AML-193 (cell line): ENCODE measurements around the gene HOXB5.
A peak's percentile ranks its signal among the peaks of the same experiment; 100 is the strongest.

ENCODE experiments used
- DNase-seq, 2 experiments: peaks; one replicate each; lab custom pipeline; 2025; lab: John Stamatoyannopoulos, UW

HOXB5 gene

DNA sequence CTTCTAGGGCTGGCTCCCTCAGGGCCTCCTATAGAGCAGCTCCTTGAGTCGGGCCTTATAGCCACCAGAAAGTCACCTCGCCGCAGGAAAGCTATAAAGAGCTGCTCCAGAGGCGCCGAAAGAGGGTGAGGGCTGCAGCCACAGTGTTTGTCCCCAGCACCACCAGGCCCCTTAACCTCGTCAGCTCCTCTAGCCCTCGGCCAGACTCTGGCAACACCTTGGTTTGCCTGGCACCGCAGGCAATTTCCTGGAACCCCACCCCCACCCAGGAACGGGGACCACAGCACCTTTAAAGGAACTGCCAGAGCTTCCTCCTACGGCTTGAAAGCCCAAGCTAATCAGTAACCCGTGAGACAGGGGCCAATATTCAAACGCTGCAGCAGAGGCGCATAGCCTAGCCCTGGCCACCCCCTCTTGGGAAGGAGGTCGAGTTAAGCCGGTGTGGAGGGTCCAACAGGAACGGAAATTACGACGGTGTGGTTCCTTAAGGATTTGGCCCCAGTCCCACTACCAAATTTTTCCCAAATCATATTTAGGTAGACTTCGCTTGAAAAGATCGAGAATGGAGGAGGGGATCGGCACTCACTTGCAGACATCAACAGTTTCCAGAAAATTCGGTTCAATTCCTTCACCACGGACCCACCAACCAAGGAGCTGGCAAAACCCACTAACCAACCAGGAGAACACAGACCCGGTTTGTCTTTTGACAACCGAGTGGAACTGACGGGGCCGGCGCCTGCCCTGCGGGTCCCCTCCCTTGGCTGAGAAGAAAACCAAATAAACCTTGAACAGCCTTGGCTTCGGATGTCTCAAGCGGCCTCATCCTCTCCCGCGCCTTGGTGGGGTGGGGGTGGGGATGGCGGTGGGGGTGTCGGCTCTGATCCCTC is 8.2 kb upstream of the HOXB5 start:
- no peak for DNase-seq

DNA sequence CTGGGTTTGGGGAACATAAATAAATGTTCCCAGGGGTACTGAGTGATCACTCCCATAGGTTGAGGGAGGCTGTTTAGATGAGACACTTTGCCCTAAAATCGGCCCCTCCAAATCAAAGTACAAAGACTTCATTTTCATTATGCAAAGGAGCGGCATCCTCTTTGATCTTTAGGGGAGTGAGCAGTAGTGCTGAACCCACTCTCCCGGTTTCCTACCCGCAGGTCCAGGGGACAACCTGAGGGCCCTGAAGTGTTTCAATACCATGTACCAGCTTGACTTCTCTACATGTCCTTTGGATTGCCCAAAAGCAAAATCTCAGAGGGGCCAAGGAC is 7.6 kb upstream of the HOXB5 start:
- no peak for DNase-seq

DNA sequence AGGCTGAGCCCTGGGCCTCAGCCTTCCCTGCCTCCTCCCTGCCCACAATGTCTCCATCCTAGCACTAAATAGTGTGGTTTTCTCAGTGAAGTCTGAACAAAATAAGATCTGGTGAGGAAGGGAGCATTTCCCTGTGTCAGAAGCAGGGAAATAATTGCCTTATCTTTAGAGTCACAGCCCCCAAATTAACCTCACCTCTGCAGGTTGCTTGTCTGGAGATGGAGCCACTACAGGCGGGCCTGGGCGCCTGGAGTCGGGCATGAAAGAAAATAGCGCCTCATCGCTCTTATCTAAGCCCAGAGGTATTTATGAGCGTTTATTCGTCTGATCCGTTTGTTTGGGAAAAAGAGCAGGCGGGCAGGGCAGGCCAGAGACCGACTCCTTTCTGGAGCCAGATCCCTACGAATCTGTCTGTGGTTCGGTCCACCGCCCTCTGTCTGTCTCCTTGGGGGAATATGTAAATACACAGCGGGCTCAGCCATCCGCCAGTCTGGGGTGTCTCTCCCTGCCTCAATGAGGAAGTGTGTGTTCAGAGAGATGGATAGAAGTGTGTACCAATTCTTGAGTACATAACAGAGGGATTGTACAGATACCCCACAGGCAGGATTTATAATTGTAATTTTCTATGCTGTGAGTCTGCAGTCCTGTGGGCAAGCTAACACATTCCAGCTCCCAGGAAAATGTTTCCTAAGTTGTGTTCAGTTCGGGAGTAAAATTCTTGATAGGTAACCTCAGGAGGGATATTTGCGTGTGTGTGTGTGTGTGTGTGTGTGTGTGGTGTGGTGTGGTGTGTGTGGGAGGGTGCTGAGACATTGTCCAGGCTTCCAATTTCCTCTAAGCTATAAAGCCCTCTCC is 6.9 kb upstream of the HOXB5 start:
- DNase-seq = no peak

DNA sequence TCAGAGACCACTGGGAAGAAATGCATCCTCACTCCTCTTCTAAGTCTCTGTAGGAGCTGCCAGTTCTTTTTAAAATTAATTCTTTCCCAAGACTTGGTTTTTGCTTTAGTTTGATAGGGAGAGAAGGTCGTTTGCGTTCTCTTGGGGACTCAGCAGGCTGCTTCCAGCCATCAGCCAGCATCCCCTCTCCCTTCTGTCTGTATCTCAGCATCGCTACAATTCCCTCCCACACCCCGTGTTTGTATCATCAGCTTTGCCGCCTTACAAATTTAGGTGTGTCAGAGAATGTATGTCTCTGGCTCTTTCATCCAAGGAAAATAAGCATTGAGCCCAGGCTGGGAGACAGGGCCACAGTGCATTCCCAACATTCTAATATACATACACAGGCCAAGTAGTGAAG is 5.8 kb upstream of the HOXB5 start:
- no peak for DNase-seq

DNA sequence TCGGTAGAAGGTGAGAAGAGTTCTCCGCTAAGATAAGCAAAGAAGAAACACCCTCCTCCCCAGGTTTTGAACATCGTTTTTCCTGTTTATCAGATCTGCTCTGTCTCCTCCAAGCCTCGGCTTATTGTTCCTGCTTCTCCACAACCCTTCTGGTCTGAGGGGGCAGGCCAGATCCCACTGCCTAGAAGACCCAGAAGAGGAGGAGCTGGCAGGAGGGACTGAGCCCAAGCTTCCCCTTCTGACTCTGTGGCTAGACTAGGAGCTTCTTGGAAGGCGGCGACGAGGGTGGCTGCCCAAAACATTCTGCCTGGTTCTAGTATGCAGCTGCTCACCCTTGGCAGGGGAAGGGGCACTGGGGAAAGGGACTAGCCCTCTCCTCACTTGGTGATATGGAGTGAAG is 5.2 kb upstream of the HOXB5 start:
- no peak for DNase-seq

GRCh38 chr17:48597778-48598631 is 4.4 kb upstream of the HOXB5 start:
- no peak for DNase-seq

DNA sequence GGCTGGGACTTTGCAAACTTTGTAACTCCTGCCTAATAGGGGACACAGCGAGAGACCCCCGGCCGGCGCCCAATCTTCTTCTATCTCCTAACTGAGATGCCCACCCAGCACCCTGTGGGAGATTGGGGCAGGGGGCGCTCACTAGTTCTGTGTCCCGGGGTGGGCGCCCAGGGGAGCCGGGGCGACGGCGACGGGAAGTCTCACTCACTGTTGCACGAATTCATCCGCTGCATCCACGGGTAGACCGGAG is 3.9 kb upstream of the HOXB5 start:
- DNase-seq = no peak

DNA sequence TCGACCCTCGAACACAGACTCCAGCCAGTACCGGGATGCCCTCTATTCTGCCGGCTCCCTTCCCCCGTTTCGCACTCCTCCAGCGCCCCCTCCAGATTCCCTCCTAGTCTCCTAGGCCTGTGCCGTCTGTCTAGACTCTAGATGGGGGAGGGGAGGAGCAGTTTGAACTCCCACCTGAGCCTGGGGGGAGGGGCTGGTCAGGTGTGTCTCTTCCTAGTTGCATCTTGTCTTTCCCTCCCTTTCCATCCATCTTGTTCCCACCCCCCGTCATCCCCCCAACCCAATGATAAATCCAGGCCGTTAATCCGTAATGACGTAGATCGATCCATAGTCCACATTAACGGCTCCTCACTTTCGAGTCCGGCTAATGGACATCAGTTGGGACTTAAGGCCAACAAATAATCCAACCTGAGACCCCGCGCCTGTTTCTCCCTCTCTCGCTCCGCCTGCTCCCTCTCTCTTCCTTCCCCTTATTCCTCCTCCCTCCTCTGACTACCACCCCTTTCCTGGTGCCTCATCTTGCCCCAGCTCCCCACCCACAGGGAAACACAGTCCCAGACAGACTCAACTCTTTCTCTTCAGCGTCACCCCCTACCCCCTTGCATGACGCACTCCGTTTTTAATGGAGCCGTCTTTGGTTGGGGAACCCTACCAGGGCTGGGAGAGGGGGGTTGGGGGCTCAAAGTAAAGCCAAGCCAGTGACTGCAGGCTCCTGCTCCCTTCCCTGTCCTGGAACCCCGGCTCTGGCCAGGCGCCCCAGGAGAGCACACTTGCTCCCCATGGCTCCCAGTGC is 3.4 kb upstream of the HOXB5 start:
- no peak for DNase-seq

GRCh38 chr17:48596000-48596734 is 2.6 kb upstream of the HOXB5 start:
- no peak for DNase-seq

DNA sequence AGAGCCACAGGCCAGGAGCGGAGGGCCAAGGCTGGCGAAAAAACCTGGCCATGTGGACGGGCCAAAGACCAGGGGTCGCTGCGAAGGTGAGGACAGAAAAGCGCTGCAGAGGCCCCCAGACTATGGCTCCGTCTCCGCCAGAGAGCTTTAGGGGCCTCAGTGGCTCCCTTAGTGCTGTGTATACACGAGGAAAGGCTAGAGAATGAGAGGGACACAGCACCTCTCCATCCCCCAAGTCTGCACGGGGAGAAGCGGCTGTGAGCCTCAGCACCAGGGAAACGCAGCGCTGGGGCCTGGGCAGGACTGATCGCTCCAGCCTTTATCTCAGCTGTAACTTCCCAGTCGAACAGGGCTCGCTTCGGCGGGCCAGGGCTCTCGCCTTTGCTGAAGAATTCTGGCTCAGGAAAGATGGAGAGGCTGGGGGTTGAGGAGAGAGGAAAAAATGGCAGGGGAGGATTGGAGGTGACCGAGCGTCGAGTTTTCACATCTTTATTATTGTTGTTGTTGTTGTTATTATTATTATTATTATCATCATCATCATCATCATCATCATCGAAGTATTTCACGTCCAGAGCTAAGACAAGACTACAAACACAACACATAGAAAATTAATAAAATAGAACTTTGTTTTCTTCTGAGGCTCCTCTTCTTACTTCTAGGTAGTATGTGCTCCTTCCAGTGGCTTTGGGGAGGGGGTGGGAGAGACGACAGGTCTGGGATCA is 1.9 kb upstream of the HOXB5 start:
- no peak for DNase-seq

- no peak for DNase-seq
These were observed 1.1 kb upstream of the HOXB5 start for GRCh38 chr17:48594538-48595277.

GRCh38 chr17:48593840-48594537 is 410 bp upstream of the HOXB5 start:
- peak; percentile 61 to 63 for DNase-seq

DNA sequence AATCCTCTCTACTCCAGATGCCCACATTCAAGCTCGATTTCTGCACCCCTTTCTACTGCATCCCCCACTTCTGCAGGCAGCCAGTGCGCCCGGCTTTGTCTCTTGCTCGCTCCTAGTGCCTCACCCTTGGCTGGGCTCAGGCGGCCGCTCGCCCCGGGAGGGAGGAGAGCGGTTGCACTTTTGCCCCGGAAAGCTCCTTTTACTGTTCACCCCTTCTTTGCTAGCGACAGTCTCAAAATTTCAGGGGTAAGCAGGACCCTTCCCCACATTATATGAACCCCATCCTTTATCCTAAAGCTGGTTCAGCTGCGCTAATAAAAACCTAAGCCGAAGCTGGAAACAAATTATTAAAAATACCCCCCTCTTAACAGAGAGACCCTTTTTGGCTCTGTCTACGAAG is 1.0 kb downstream of the HOXB5 start:
- DNase-seq = no peak

DNA sequence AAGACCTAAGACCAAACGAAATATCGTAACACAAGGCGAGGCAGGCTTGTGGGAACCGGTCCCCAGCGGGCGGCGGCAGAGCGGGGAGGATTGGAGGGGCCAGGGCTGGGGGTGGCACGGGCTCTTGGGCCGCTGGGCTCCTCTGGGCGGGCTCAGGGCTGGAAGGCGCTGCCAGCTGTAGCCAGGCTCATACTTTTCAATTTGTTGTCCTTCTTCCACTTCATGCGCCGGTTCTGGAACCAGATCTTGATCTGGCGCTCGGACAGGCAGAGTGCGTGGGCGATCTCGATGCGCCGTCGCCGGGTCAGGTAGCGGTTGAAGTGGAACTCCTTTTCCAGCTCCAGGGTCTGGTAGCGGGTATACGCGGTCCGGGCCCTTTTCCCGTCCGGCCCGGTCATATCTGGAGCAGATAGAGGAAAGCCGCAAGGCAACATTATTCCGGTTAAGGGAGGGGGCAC is 1.5 kb downstream of the HOXB5 start:
- no peak for DNase-seq

DNA sequence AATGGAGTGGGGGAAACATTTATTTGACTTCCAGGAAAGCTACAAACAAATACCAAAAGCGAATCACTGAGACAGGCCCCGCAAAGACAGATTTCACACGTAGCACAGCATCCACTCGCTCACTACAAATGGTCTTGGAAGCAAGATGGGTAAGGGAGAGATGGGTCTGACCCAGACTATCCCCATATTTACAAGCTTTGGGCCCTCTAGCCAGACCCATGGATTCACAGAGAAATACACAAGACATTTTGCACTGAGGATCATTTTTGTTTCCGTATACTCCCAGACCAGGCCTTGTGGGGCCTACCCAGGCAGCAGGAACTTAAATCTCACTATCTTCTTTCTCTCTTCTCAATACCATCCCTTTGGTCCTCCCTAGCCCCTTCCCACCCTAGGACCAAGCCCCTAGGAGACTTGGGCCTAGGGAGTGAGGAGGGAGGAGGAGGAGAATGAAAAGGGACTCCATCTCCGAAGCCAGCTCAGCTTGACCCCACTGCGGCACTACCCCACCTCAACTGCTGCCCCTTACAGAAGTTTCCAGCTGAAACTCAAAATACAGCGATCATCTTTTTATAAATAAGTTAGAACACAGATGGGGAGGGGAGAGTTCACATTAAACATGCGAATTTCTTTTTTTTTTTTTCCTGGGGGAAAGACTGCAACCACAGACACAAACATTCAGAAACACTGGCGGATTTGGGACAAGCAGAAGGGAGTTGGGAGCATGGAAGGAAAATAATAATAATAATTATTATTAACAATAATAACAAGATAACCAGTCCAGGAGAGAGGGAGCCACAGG is 2.1 kb downstream of the HOXB5 start:
- no peak for DNase-seq

- DNase-seq = no peak
These were observed 2.9 kb downstream of the HOXB5 start for GRCh38 chr17:48590607-48591161.

DNA sequence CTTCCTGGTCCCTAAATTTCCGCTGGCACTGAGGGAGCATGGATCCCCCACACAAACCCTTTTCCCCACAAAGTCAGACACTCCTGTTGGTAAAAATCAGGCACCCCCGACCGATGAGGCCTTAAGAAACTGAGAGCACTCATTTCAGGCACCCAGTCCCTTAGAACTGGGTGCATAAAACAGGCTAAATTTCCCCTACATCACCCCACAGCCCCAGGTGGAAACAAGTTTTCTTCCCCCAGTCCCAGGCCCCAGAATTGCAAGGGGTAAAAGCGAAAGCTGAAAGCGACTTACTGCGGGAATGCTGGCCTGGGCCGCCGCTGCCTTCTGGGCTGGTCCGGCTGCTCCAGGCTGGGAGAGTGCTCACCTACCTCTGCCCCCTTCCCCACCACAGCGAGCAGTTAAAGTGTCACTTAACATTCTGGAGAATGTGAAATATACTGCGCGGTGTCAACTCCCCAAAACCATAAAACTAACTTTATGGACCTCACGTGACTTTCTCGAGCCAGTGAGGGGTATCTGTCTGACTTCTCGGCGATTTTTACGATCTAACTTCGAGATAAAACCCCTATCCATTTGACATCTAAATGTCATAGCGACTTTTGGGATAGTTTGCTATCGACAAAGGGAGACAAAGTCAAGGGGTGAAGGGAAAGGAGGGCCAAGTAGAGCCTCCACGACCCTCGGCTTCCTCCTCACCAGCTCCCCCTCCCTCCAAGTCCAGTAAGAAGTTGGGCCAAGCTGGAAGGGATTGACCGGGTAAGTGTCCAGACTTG is 3.6 kb downstream of the HOXB5 start, which contains the start of gene HOXB3:
Gene HOXB3 (minus strand): TSS at position 411 of the 776 bp plus-strand sequence. CDS start 37,767 bp downstream, outside the sequence.
- DNase-seq = no peak
